Measurements from ENCODE around the gene TAF1.
A peak's percentile ranks its signal among the peaks of the same experiment; 100 is the strongest.
"Not testable (repeated sequence)": the region's sequence is repeated elsewhere in the genome, so short reads cannot be mapped to it uniquely, and the experiment has no call there.

Gene TAF1, protein sequence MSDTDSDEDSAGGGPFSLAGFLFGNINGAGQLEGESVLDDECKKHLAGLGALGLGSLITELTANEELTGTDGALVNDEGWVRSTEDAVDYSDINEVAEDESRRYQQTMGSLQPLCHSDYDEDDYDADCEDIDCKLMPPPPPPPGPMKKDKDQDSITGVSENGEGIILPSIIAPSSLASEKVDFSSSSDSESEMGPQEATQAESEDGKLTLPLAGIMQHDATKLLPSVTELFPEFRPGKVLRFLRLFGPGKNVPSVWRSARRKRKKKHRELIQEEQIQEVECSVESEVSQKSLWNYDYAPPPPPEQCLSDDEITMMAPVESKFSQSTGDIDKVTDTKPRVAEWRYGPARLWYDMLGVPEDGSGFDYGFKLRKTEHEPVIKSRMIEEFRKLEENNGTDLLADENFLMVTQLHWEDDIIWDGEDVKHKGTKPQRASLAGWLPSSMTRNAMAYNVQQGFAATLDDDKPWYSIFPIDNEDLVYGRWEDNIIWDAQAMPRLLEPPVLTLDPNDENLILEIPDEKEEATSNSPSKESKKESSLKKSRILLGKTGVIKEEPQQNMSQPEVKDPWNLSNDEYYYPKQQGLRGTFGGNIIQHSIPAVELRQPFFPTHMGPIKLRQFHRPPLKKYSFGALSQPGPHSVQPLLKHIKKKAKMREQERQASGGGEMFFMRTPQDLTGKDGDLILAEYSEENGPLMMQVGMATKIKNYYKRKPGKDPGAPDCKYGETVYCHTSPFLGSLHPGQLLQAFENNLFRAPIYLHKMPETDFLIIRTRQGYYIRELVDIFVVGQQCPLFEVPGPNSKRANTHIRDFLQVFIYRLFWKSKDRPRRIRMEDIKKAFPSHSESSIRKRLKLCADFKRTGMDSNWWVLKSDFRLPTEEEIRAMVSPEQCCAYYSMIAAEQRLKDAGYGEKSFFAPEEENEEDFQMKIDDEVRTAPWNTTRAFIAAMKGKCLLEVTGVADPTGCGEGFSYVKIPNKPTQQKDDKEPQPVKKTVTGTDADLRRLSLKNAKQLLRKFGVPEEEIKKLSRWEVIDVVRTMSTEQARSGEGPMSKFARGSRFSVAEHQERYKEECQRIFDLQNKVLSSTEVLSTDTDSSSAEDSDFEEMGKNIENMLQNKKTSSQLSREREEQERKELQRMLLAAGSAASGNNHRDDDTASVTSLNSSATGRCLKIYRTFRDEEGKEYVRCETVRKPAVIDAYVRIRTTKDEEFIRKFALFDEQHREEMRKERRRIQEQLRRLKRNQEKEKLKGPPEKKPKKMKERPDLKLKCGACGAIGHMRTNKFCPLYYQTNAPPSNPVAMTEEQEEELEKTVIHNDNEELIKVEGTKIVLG (N-terminal part only)

DNA sequence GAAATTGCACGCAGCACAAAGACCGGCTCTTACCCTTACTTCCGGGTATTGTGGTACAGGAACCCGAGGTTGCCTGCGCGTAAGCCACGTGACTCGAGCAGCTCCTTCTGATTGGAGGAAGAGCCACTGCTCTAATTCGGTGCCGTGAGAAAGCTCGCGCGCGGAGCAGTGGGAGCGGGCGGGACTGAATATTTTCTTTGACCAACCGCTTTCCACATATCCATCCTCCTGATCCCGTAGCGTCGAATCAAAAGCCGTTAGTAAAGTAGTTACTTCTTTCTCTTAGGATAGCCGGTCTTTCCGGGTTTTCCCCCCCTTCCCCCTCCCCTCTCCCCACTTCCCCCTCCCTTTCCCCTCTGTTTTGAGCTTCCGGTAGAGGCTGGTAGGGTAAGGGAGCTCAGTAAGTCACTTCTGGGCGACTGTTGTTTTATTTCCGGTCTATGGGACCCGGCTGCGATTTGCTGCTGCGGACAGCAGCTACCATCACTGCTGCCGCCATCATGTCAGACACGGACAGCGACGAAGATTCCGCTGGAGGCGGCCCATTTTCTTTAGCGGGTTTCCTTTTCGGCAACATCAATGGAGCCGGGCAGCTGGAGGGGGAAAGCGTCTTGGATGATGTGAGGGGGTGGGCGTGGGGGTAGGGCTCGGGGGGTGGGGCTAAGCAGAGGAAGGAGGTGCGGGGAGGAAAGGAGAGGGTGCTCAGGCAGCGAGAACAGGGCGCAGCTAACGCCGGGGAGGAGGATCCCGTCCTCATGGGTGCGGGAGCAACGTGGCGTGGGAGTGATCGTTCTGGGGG, at the start of gene TAF1:
Gene TAF1 (plus strand): TSS at position 483 of the 799 bp plus-strand sequence. CDS start 18 bp downstream, at position 501.
- DNase-seq (ENCODE audit: low spot score) = peak; percentile 97

- DNase-seq (ENCODE audit: low spot score) = not testable (repeated sequence)
These were observed 49.2 kb upstream of the TAF1 start for GRCh38 chrX:71316959-71317358.

GRCh38 chrX:71320126-71320525, 46.0 kb upstream of the TAF1 start:
- no peak for DNase-seq (ENCODE audit: low spot score)

- no peak for DNase-seq (ENCODE audit: low spot score)
These were observed 44.4 kb upstream of the TAF1 start for GRCh38 chrX:71321731-71322130.

DNA sequence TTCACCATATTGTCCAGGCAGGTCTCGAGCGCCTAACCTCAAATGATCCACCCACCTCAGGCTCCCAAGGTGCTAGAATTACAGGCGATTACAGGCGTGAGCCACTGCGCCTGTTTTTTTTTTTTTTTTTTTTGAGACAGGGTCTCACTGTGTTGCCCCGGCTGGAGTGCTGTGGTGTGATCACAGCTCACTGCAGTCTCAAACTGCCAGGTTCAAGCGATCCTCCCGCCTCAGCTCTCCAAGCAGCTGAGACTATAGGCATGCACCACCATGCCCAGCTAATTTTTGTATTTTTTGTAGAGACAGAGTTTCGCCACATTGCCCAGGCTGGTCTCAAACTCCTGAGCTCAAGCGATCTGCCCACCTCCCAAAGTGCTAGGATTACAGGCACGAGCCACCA, 41.7 kb upstream of the TAF1 start:
- DNase-seq (ENCODE audit: low spot score) = not testable (repeated sequence)

GRCh38 chrX:71326394-71326793, 39.8 kb upstream of the TAF1 start:
- no peak for DNase-seq (ENCODE audit: low spot score)

DNA sequence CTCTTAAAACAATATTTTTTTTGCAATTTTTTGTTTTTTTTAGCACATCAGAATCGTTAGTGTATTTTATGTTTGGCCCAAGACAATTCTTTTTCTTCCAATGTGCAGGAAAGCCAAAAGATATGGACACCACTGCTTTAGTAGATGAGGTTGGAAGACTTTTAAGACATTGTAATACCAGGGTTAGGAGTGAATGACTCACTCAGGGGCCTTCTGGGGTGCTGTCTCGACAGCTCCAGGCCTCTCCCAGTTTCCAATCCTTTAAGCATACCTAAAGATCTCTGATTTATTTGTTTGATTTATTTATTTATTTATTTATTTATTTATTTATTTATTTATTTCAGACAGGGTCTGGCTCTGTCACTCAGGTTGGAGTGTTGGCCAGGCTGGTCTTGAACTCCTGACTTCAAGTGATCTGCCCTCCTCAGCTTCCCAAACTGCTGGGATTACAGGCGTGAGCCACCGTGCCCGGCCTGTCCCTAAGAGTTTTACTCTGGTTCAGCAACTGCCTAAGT, 16.9 kb upstream of the TAF1 start:
- not testable (repeated sequence) for DNase-seq (ENCODE audit: low spot score)

DNA sequence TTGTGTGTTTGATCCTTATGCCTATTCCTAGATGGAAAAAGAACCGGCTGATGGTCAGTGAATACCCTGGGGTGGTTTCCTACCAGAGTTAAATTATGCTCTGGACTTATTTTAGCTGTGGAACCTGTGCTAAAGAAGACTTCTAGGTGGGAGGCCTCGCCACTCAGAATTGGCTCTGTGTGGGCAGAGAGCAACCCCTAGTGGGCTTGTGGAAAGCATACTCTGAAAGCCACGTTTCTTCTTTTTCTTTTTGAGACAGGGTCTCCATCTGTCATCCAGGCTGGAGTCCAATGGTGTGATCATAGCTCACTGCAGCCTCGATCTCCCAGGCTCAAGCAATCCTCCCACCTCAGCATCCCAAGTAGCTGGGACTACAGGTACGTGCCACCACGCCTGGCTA, 16.3 kb upstream of the TAF1 start:
- not testable (repeated sequence) for DNase-seq (ENCODE audit: low spot score)

DNA sequence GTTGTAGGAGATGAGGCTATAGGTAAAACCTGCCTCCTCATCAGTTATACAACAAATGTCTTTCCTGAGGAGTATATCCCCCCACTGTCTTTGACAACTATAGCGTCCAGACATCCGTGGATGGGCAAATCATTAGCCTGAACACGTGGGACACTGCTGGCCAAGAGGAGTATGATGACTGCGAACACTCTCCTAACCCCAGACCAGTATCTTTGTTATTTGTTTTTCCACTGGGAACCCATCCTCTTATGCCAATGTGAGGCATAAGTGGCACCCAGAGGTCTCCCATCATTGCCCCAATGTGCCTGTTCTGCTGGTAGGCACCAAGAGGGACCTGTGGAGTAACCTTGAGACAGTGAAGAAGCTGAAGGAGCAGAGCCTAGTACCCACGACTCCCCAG, 13.7 kb upstream of the TAF1 start:
- not testable (repeated sequence) for DNase-seq (ENCODE audit: low spot score)

GRCh38 chrX:71364221-71364620, 1.9 kb upstream of the TAF1 start:
- DNase-seq (ENCODE audit: low spot score) = no peak

DNA sequence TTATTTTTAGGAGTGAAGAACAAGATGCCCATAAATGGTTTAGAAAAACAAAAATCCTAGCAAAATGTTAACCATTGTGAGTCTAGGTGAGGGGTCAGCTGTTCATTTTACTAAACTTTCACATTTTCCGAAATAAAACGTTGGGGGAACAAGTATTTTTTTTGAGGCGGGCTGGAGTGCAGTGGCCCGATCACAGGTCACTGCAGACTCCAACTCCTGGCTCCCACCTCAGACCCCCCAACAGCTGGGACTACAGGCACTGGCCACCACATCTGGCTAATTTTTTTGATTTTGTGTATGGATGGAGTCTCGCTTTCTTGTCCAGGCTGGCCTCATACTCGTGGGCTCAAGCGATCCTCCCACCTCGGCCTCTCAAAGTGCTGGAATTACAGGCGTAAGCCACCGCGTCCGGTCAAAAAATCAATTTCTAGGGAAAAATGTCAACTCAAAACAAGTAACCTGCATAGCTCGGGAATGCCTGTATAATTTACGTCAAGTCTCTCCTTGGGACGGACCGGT, 742 bp upstream of the TAF1 start:
- DNase-seq (ENCODE audit: low spot score) = no peak

DNA sequence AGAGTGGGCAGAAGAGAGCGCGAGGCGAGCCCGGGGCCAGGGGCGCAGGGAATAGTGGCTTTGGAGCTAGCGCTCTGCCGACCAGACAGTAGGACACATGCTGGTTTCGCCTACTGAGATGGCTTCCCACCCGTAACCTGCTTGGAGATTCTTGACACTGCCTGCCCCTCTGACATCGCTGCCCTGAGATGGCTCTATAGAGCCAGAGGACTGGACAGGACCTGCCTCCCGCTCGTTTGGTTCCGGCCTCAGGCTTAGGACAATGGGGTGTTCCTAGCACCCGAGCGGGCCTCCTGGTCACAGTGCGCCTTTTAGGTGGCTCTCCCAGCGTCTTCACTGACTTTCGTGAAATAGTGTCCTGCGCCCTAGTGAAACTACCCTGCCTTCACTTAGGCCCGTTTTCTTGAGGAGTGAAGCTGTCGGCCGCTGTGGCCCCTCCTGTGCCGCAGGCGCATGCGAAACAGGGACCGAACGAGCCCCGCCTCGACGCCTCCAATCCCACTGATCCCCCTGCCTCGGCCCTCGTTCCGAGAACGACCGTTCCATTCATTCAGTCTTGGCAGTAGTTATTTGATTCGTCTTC, 608 bp downstream of the TAF1 start:
- no peak for DNase-seq (ENCODE audit: low spot score)

GRCh38 chrX:71367396-71367795, 1.2 kb downstream of the TAF1 start:
- no peak for DNase-seq (ENCODE audit: low spot score)

DNA sequence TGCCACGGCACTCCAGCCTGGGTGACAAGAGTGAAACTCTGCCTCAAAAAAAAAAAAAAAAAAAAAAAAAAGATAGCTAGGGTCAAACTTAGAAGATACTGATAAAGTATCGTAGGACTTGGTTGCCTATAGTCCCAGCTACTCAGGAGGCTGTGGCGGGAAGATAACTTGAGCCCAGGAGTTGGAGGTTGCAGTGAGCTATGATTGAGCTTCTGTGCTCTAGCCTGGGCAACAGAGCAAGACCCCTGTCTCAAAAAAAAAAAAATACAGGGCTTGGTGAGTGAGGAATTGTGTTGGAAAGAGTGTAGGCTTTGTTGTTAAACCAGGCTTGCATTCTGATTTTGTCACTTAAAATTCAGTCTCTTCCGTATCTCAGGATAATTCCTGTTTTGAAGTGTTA, 6.2 kb downstream of the TAF1 start:
- no peak for DNase-seq (ENCODE audit: low spot score)

GRCh38 chrX:71378732-71379131, 12.6 kb downstream of the TAF1 start:
- no peak for DNase-seq (ENCODE audit: low spot score)

DNA sequence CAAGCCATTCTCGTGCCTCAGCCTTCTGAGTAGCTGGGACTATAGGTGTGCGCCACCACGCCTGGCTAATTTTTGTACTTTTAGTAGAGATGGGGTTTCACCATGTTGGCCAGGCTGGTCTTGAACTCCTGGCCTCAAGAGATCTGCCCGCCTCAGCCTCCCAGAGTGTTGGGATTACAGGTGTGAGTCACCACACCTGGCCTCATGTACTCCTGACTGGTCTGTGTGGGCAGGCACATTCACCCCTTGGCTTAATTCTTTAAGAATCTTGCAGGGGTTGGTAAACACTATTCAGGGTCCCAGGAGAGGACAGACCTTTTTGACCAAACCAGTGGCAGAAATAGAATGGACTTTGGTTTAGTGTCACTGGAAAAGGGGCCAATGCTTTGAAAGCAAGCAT, 25.6 kb downstream of the TAF1 start:
- DNase-seq (ENCODE audit: low spot score) = not testable (repeated sequence)

DNA sequence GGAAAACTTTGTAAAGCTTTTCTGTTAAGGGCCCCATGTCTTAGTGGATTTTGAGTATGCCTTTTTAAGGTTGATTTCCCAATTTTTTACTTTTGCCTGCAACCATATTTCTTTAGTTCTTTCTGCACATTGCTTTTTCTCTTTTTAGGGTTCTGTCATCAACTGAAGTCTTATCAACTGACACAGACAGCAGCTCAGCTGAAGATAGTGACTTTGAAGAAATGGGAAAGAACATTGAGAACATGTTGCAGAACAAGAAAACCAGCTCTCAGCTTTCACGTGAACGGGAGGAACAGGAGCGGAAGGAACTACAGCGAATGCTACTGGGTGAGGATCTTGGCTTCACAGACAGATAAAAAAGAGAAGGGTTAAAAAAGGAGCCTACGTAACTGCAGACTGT, 27.8 kb downstream of the TAF1 start:
- no peak for DNase-seq (ENCODE audit: low spot score)

DNA sequence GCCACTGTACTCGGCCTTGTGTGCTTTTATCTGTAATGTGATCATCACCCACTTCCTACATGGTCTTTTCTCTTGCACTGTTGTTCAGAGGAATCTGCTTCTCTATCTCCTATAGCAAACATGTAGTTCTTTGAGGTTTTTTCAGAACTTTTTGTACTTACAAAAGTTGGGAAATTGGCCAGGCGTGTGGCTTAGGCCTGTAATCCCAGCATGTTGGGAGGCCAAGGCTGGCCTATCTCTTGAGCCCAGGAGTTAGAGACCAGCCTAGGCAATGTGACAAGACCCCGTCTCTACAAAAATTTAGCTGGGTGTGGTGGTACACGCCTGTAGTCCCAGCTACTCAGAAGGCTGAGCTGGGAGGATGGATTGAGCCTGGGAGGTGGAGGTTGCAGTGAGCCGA, 30.4 kb downstream of the TAF1 start:
- no peak for DNase-seq (ENCODE audit: low spot score)

DNA sequence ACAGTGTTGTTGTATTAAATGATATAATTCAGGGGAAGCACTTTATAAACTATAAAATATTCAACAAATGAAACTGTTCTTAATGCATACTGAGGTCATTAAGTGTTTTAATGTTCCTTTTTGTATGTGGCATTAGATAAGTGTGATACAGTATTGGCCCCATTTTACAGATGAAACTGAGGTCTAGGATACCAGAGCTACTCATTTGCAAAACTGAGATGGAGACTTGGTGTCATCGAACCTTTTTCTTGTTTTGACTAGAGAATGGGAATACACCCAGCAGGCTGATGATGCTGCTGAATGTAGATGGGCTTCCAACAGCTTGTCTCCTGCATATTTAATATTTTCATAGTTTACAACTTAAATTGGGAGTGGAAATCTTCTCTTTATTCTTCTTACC, 34.6 kb downstream of the TAF1 start:
- no peak for DNase-seq (ENCODE audit: low spot score)

GRCh38 chrX:71416260-71416659, 50.1 kb downstream of the TAF1 start:
- not testable (repeated sequence) for DNase-seq (ENCODE audit: low spot score)
